HepG2 (cell line): ENCODE measurements around the gene GPC6. TPM values are rescaled to one million over a fixed set of nuclear protein-coding genes. Genes with fewer than 3 reads are reported as not detected.

Experiments used
- ATAC-seq: fragments of 200-7000 bp; cut with Tn5 transposase; 3 replicates; pipeline ENCODE4 v1.9.1; 2020; ENCODE audit warnings: mild to moderate bottlenecking, moderate library complexity
- BruUV-seq: library from RNA; stranded (reverse); fragments of 400-500 nt; replicated peaks from 2 replicates; lab custom pipeline; 2021; lab: Mats Ljungman, UMichigan
- CTCF ChIA-PET: fragments of 300-600 bp; formaldehyde crosslinking; extraction: SDS; loops from one replicate; lab custom pipeline; 2021; ENCODE audit warnings: low total read pairs, inconsistent platforms, low intra/inter-chr PET ratio; lab: Yijun Ruan, JAX
- POLR2A ChIA-PET: fragments of 350-600 bp; sonication (Branson Sonifier 250); formaldehyde crosslinking; loops from one replicate; lab custom pipeline; 2020; ENCODE audit warnings: antibody characterized with exemption, inconsistent platforms; lab: Yijun Ruan, JAX
- DNase-seq: peaks from one replicate; pipeline ENCODE4 v3.0.0-alpha.2; 2015; ENCODE audit warnings: low spot score
- FAIRE-seq: peaks from 3 replicates; lab custom pipeline; 2011; peaks lifted over from hg19 to GRCh38; lab: Jason Lieb, UNC
- H2AFZ ChIP-seq: one replicate; pipeline ENCODE4 v1.6.1; 2011; ENCODE audit warnings: low read length, inconsistent platforms
- H3K27ac ChIP-seq: fragments of 300-600 bp; 3 replicates; pipeline ENCODE4 v1.8.0; 2011; ENCODE audit warnings: mixed run types, mild to moderate bottlenecking, mixed read lengths, low read length, inconsistent platforms; ENCODE audit not compliant: insufficient read depth; ENCODE audit errors: extremely low read length
- H3K27me3 ChIP-seq, 2 experiments: fragments of 200-600 bp in 1 of 2; 2 replicates in 1 of 2; 3 replicates in 1 of 2; pipeline versions ENCODE4 v1.6.0 to v1.8.0; 2011; ENCODE audit warnings: low read length in 2 of 2, mild to moderate bottlenecking in 2 of 2, moderate library complexity in 2 of 2, inconsistent platforms in 1 of 2; ENCODE audit not compliant: insufficient read depth in 2 of 2, control insufficient read depth in 1 of 2
- H3K36me3 ChIP-seq, 2 experiments: fragments of 200-600 bp in 1 of 2; replicated peaks in 1 of 2; 2 replicates in 1 of 2; 3 replicates in 1 of 2; pipeline versions ENCODE4 v1.5.1 to v1.8.0; 2011; ENCODE audit warnings: low read length in 2 of 2, inconsistent platforms in 1 of 2; ENCODE audit not compliant: insufficient read depth in 2 of 2, control insufficient read depth in 1 of 2
- H3K4me1 ChIP-seq: 2 replicates; pipeline ENCODE4 v1.5.1; 2012; ENCODE audit warnings: low read length, inconsistent platforms; ENCODE audit not compliant: insufficient read depth
- H3K4me2 ChIP-seq: 2 replicates; pipeline ENCODE4 v1.6.0; 2011; ENCODE audit warnings: low read depth, low read length, inconsistent platforms
- H3K4me3 ChIP-seq, 3 experiments: fragments of 200-600 bp in 1 of 3; sonication (generic), shearing (Covaris generic) in 1 of 3; replicated peaks in 1 of 3; 2 replicates each; pipeline ENCODE4 v1.5.1; 2011 to 2016; ENCODE audit warnings: low read length in 3 of 3, inconsistent platforms in 2 of 3, low read depth in 2 of 3, mild to moderate bottlenecking in 2 of 3, control low read depth in 1 of 3, mixed read lengths in 1 of 3; ENCODE audit not compliant: insufficient read depth in 1 of 3
- H3K79me2 ChIP-seq: one replicate; pipeline ENCODE4 v1.6.1; 2011; ENCODE audit warnings: low read length, inconsistent platforms; ENCODE audit not compliant: insufficient read depth
- H3K9ac ChIP-seq: 2 replicates; pipeline ENCODE4 v1.6.0; 2011; ENCODE audit warnings: mild to moderate bottlenecking, low read depth, low read length, inconsistent platforms; ENCODE audit not compliant: insufficient read depth
- H3K9me3 ChIP-seq: 2 replicates; pipeline ENCODE4 v1.5.1; 2012; ENCODE audit warnings: mild to moderate bottlenecking, low read length
- H4K20me1 ChIP-seq: 2 replicates; pipeline ENCODE4 v1.6.0; 2011; ENCODE audit warnings: inconsistent platforms, mild to moderate bottlenecking, low read length, moderate library complexity; ENCODE audit not compliant: insufficient read depth
- AGO2 ChIP-seq: fragments of 200-400 bp; formaldehyde crosslinking; optimal IDR thresholded peaks from 2 replicates; pipeline ENCODE3; 2017; ENCODE audit warnings: mild to moderate bottlenecking, low read depth, low read length, moderate library complexity
- DNMT1 ChIP-seq: sonication (generic); formaldehyde crosslinking; IDR thresholded peaks from 2 replicates; pipeline ENCODE4 v1.5.1; 2020; ENCODE audit warnings: mild to moderate bottlenecking, missing genetic modification reagents
- FOXM1 ChIP-seq: sonication (generic); formaldehyde crosslinking; IDR thresholded peaks from 2 replicates; pipeline ENCODE4 v1.5.0; 2020; ENCODE audit warnings: missing genetic modification reagents
- IRF2 ChIP-seq: IDR thresholded peaks from 2 replicates; pipeline ENCODE4 v1.6.1; 2018; ENCODE audit warnings: missing genetic modification reagents, missing compliant biosample characterization
- ISX ChIP-seq: sonication (generic); formaldehyde crosslinking; conservative IDR thresholded peaks from 2 replicates; pipeline ENCODE4 v1.5.0; 2020; ENCODE audit warnings: missing genetic modification reagents
- MAFF ChIP-seq: IDR thresholded peaks from 2 replicates; pipeline ENCODE4 v1.6.1; 2011; ENCODE audit warnings: low read depth, low read length, improper control_type of control experiment
- NCOA2 ChIP-seq: sonication (generic); formaldehyde crosslinking; IDR thresholded peaks from 2 replicates; pipeline ENCODE4 v1.8.0; 2022; ENCODE audit warnings: inconsistent platforms
- NR3C1 ChIP-seq: sonication (generic); formaldehyde crosslinking; IDR thresholded peaks from 2 replicates; pipeline ENCODE4 v1.4.0; 2020; ENCODE audit warnings: missing genetic modification reagents
- RARG ChIP-seq: sonication (generic); formaldehyde crosslinking; IDR thresholded peaks from 2 replicates; pipeline ENCODE4 v1.4.0; 2020; ENCODE audit warnings: low read depth, mild to moderate bottlenecking, missing genetic modification reagents
- SRSF4 ChIP-seq: fragments of 200-400 bp; formaldehyde crosslinking; IDR thresholded peaks from one replicate; pipeline ENCODE4 v1.6.1; 2018; ENCODE audit warnings: mild to moderate bottlenecking, low read depth, low read length, moderate library complexity; ENCODE audit not compliant: poor library complexity, severe bottlenecking
- TBX2 ChIP-seq: sonication (generic); formaldehyde crosslinking; IDR thresholded peaks from 2 replicates; pipeline ENCODE4 v1.5.0; 2020; ENCODE audit warnings: missing genetic modification reagents, mild to moderate bottlenecking, borderline replicate concordance
- TCF7 ChIP-seq: sonication (generic); IDR thresholded peaks from 2 replicates; pipeline ENCODE4 v1.6.1; 2016; ENCODE audit warnings: antibody characterized with exemption, low read depth
- TOPORS ChIP-seq: sonication (generic); formaldehyde crosslinking; IDR thresholded peaks from 2 replicates; pipeline ENCODE4 v1.8.0; 2023; ENCODE audit warnings: mild to moderate bottlenecking, missing genetic modification reagents
- ZFP62 ChIP-seq: sonication (generic); formaldehyde crosslinking; IDR thresholded peaks from 2 replicates; pipeline ENCODE4 v1.4.0; 2020; ENCODE audit warnings: missing genetic modification reagents
- ZNF468 ChIP-seq: sonication (generic); formaldehyde crosslinking; IDR thresholded peaks from 2 replicates; pipeline ENCODE4 v1.8.0; 2022; ENCODE audit warnings: mild to moderate bottlenecking, moderate library complexity, missing genetic modification reagents
- ZNF572 ChIP-seq: sonication (generic); formaldehyde crosslinking; IDR thresholded peaks from 2 replicates; pipeline ENCODE4 v1.5.1; 2020; ENCODE audit warnings: mild to moderate bottlenecking, missing genetic modification reagents
- ZNF670 ChIP-seq: sonication (generic); formaldehyde crosslinking; IDR thresholded peaks from 2 replicates; pipeline ENCODE4 v1.8.0; 2022; ENCODE audit warnings: mild to moderate bottlenecking, missing genetic modification reagents, borderline replicate concordance
- WGBS: methylation state at CpG from one replicate; pipeline ENCODE4 v1.1.6; 2017; ENCODE audit warnings: low lambda C conversion rate; 5-methylcytosine and 5-hydroxymethylcytosine counted together
- in situ Hi-C: cut with HindIII; loops from 2 replicates; pipeline ENCODE4 v1.10.0; 2017; ENCODE audit warnings: low pct_unique_long_range_greater_than_20kb; ENCODE audit not compliant: extremely low pct_ligation_motif_present
- intact Hi-C: fragments of 100-400 bp; cut with micrococcal nuclease; formaldehyde crosslinking; loops from one replicate; pipeline ENCODE4 v1.10.0; 2022; ENCODE audit not compliant: unreplicated experiment
- polyA plus RNA-seq, 8 experiments: library from polyadenylated mRNA; depleted of rRNA in 3 of 8; stranded (reverse) in 7 of 8; unstranded in 1 of 8; fragments of >200 nt; fragmentation: Illumina TruSeq in 4 of 8; extraction: Trizol in 4 of 8; gene quantifications; 2 replicates each; pipeline versions ENCODE4 v1.2.1 to v1.2.3, GENCODE V29; 2011 to 2016; ENCODE audit warnings: low read depth in 4 of 8, missing spikeins in 1 of 8, mixed read lengths in 1 of 8; ENCODE audit not compliant: insufficient read depth in 1 of 8
- total RNA-seq, 5 experiments: library from RNA; depleted of rRNA; stranded (reverse); fragments of >200 nt; fragmentation: Illumina TruSeq; extraction: Trizol; gene quantifications; 2 replicates each; pipeline ENCODE4 v1.2.3, GENCODE V29; 2016; ENCODE audit warnings: low read depth in 1 of 5
- TF ChIP-seq, protein P1 (sequence below): sonication (generic); formaldehyde crosslinking; IDR thresholded peaks from 2 replicates; pipeline ENCODE4 v1.4.0; 2020; ENCODE audit warnings: missing genetic modification reagents
- TF ChIP-seq, protein P2 (sequence below): sonication (generic); formaldehyde crosslinking; IDR thresholded peaks from 2 replicates; pipeline ENCODE4 v1.8.0; 2022; ENCODE audit warnings: missing genetic modification reagents, mild to moderate bottlenecking, borderline replicate concordance

The GPC6 gene
- total and polyA plus RNA-seq, 2 of the 13 experiments (the other 11 are each of a cell fraction or from before 2014, with no cell fraction given): 24.5 to 33.9 TPM

GRCh38 chr13:93388701-93389100, 162.1 kb downstream of the GPC6 start:
- Histone ChIP-seq H3K4me1 (no peaks in the 10 kb centered on the region), H3K27me3 (no peaks in the 10 kb centered on the region), H3K4me2 (no peak overlapping the region), H3K4me3 (no peak overlapping the region), H4K20me1 (no peaks in the 10 kb centered on the region), H2AFZ (no peak overlapping the region), H3K36me3 (no peaks in the 10 kb centered on the region), H3K79me2 (no peaks in the 10 kb centered on the region), H3K9ac (no peak overlapping the region), H3K27ac (no peak overlapping the region), H3K9me3 (no peaks in the 10 kb centered on the region)
- TF ChIP-seq FOXM1 (CRISPR knock-in tag) (no peak), DNMT1 (no peak), TOPORS (CRISPR knock-in tag) (no peak), ZNF572 (CRISPR knock-in tag) (no peak), TBX2 (CRISPR knock-in tag) (no peak), SRSF4 (no peak), IRF2 (CRISPR knock-in tag) (no peak)
- BruUV-seq: no TSS peak
- intact Hi-C loops (no loop called here), in situ Hi-C loops (no loop called here)
- WGBS: 85% methylated on average over 1 of the region's 1 CpG
- no peak for ATAC-seq
- CTCF ChIA-PET: no interaction called here
- no peak for FAIRE-seq
- DNase-seq: no peak
- POLR2A ChIA-PET: no interaction called here

DNA sequence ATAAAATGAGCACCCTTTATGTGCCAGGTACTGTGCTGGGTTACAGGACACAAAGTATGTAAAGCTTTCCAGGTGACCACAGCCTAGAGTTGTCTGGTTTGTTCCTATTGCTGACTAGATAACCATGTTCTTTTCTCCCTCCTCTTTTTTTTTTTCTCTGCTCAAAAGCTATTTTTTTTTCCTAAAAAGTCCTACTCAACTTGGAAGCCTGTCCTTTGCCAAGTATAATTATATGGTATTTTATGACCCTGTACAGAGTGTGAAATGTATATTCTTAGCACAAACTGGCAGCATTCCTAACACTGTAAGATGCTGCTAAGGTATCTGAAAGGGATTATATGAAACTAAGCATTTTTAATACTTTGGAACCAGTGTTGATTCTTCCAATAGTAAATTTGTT, 171.0 kb downstream of the GPC6 start:
- DNase-seq: no peak
- no peak for FAIRE-seq
- CTCF ChIA-PET: no interaction called here
- POLR2A ChIA-PET: no interaction called here
- no peak overlapping the region for H3K9ac ChIP-seq
- no peak for ATAC-seq
- no peak overlapping the region for H3K4me3 ChIP-seq
- no peak overlapping the region for H3K4me2 ChIP-seq
- H3K9me3 ChIP-seq: no peaks in the 10 kb centered on the region
- BruUV-seq: no TSS peak
- H3K27me3 ChIP-seq: no peaks in the 10 kb centered on the region
- peaks cover 15% of the 10 kb centered on the region for H3K4me1 ChIP-seq
- in situ Hi-C loops (no loop called here), intact Hi-C loops (no loop called here)
- no peaks in the 10 kb centered on the region for H4K20me1 ChIP-seq
- H3K36me3 ChIP-seq: no peaks in the 10 kb centered on the region
- no peak overlapping the region for H2AFZ ChIP-seq
- no peak overlapping the region for H3K27ac ChIP-seq
- H3K79me2 ChIP-seq: no peaks in the 10 kb centered on the region
- TF ChIP-seq ZNF572 (CRISPR knock-in tag): no peak
- no peak for TF ChIP-seq ZFP62 (CRISPR knock-in tag)
- no peak for TF ChIP-seq ZNF670 (CRISPR knock-in tag)
- TF ChIP-seq NCOA2 (CRISPR knock-in tag): no peak
- TF ChIP-seq NR3C1 (CRISPR knock-in tag): no peak
- TF ChIP-seq RARG: no peak
- TF ChIP-seq ZNF468 (CRISPR knock-in tag): no peak
- TF ChIP-seq TCF7: no peak
- no peak for TF ChIP-seq ISX (CRISPR knock-in tag)
- no peak for TF ChIP-seq MAFF
- TF ChIP-seq, protein P1, sequence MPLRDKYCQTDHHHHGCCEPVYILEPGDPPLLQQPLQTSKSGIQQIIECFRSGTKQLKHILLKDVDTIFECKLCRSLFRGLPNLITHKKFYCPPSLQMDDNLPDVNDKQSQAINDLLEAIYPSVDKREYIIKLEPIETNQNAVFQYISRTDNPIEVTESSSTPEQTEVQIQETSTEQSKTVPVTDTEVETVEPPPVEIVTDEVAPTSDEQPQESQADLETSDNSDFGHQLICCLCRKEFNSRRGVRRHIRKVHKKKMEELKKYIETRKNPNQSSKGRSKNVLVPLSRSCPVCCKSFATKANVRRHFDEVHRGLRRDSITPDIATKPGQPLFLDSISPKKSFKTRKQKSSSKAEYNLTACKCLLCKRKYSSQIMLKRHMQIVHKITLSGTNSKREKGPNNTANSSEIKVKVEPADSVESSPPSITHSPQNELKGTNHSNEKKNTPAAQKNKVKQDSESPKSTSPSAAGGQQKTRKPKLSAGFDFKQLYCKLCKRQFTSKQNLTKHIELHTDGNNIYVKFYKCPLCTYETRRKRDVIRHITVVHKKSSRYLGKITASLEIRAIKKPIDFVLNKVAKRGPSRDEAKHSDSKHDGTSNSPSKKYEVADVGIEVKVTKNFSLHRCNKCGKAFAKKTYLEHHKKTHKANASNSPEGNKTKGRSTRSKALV: no peak
- TF ChIP-seq, protein P2, sequence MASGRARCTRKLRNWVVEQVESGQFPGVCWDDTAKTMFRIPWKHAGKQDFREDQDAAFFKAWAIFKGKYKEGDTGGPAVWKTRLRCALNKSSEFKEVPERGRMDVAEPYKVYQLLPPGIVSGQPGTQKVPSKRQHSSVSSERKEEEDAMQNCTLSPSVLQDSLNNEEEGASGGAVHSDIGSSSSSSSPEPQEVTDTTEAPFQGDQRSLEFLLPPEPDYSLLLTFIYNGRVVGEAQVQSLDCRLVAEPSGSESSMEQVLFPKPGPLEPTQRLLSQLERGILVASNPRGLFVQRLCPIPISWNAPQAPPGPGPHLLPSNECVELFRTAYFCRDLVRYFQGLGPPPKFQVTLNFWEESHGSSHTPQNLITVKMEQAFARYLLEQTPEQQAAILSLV (CRISPR knock-in tag): no peak
- TF ChIP-seq AGO2: no peak
